Upper lobe of right lung (tissue), 1 donor: Measurements from ENCODE around the gene MAN1B1. TPM values are rescaled to one million over a fixed set of nuclear protein-coding genes. Genes with fewer than 3 reads are reported as not detected.

ENCODE experiments used
- ATAC-seq: fragments of 200-7000 bp; cut with Tn5 transposase; one replicate; pipeline ENCODE4 v1.9.1; 2020; ENCODE audit warnings: mild to moderate bottlenecking, moderate library complexity
- DNase-seq: peaks from one replicate; pipeline ENCODE4 v3.0.0-alpha.2; 2020
- H3K27ac ChIP-seq: fragments of 200-600 bp; one replicate; pipeline ENCODE4 v1.8.0; 2022
- H3K27me3 ChIP-seq: fragments of 200-600 bp; one replicate; pipeline ENCODE4 v1.8.0; 2022; ENCODE audit warnings: mild to moderate bottlenecking
- H3K36me3 ChIP-seq: fragments of 200-600 bp; one replicate; pipeline ENCODE4 v1.8.0; 2022
- H3K4me1 ChIP-seq: fragments of 200-600 bp; one replicate; pipeline ENCODE4 v1.8.0; 2022
- H3K4me3 ChIP-seq: fragments of 200-600 bp; one replicate; pipeline ENCODE4 v1.8.0; 2022; ENCODE audit warnings: mild to moderate bottlenecking
- H3K9me3 ChIP-seq: fragments of 200-600 bp; one replicate; pipeline ENCODE4 v1.8.0; 2022
- intact Hi-C: fragments of 100-400 bp; cut with DNase I; formaldehyde crosslinking; loops from one replicate; pipeline ENCODE4 v1.11.0; 2022
- total RNA-seq: library from RNA; stranded (reverse); fragmentation: NEBNext Ultra II Directional; extraction: Animal tissue kit (Norgen Biotek cat#: 25700); gene quantifications from one replicate; pipeline ENCODE4 v1.2.1, GENCODE V29; 2021
- TF ChIP-seq, protein P1 (sequence below): fragments of 200-600 bp; IDR thresholded peaks from one replicate; pipeline ENCODE4 v1.8.0; 2022; ENCODE audit warnings: antibody characterized with exemption
- donor health status: DM: no; HTN: yes; CAD: no; lungs with severe emphysema.

The MAN1B1 gene
- total RNA-seq, 1 donor from 2014 or later, result 39.4 TPM

DNA sequence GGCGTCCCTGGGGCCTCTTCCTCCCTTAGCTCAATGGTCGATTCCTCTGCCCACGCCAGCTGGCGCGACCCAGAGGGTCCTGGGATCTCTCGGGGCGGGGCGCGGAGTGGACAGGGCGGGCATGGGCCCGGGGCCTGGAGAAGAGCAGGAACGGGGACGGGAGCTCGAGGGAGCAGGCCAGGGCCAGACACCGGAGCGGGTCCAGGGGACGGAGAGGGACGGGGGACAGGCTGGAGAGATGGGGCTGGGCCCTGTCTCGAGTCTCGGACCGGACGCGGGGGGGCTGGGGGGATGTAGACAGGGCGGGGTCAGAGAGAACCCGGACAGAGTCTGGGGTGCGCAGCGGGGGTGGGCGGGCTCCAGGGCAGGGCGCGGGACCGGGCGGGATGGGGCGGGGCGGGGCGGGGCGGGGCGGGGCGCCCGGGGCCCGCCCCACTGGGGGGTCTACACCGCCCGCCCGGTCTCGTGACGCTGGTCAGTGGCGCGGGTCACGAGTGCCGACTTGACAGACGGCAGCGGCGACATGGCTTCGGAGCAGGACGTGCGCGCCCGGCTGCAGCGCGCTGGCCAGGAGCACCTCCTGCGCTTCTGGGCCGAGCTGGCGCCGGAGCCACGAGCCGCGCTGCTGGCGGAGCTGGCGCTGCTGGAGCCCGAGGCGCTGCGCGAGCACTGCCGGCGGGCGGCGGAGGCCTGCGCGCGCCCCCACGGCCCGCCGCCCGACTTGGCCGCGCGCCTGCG, 9.6 kb upstream of the MAN1B1 start, which contains the start of gene UAP1L1:
Gene UAP1L1, plus strand, starts transcription at position 508 of the 738 bp plus-strand sequence. Its CDS starts 16 bp downstream, at position 524.
- no peaks in the 10 kb centered on the region for H3K9me3 ChIP-seq
- peak within 1 kb of the TSS; percentile 73 for H3K27ac ChIP-seq
- intact Hi-C loops, result no loop called here
- DNase-seq, result peak; percentile 93
- peaks cover 30% of the 10 kb centered on the region for H3K36me3 ChIP-seq
- peak; percentile 82 for ATAC-seq
- H3K4me1 ChIP-seq, result peaks cover 14% of the 10 kb centered on the region
- H3K27me3 ChIP-seq, result no peaks in the 10 kb centered on the region
- TF ChIP-seq, protein P1, sequence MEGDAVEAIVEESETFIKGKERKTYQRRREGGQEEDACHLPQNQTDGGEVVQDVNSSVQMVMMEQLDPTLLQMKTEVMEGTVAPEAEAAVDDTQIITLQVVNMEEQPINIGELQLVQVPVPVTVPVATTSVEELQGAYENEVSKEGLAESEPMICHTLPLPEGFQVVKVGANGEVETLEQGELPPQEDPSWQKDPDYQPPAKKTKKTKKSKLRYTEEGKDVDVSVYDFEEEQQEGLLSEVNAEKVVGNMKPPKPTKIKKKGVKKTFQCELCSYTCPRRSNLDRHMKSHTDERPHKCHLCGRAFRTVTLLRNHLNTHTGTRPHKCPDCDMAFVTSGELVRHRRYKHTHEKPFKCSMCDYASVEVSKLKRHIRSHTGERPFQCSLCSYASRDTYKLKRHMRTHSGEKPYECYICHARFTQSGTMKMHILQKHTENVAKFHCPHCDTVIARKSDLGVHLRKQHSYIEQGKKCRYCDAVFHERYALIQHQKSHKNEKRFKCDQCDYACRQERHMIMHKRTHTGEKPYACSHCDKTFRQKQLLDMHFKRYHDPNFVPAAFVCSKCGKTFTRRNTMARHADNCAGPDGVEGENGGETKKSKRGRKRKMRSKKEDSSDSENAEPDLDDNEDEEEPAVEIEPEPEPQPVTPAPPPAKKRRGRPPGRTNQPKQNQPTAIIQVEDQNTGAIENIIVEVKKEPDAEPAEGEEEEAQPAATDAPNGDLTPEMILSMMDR, result no peak
- H3K4me3 ChIP-seq, result peak within 1 kb of the TSS; percentile 64

DNA sequence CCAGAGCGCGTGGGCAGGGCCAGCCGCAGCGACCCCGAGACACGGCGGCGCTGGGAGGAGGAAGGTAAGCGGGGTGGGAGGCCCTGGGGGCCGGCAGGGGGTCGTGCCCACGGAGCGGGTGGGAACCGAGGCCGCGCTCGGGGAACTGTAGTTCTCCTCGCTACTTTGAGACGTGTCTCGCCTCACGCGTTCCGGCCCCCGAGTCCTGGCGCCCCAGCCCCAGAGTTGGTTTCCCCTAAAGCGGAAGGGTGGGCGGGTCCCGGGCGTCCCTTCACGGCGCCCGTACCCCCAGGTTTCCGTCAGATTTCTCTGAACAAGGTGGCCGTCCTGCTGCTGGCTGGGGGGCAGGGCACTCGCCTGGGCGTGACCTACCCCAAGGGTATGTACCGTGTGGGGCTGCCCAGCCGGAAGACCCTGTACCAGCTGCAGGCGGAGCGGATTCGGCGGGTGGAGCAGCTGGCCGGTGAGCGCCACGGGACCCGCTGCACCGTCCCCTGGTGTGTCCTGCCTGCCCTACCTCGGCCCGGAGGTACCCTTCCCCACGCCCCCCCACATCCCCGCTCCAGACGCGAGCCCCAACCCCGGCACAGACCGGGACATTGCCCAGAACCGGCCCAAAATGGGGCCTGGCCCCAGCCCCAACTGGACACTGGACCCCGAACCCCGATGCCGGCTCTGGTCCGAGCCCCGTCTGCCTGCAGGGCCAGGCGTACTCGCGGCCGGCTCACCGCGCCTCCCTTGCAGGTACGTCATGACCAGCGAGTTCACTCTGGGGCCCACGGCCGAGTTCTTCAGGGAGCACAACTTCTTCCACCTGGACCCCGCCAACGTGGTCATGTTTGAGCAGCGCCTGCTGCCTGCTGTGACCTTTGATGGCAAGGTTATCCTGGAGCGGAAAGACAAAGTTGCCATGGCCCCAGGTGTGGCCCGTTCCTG, 8.8 kb upstream of the MAN1B1 start:
- Histone ChIP-seq H3K36me3 (peaks cover 39% of the 10 kb centered on the region), H3K9me3 (no peaks in the 10 kb centered on the region), H3K27ac (no peak overlapping the region), H3K27me3 (no peaks in the 10 kb centered on the region), H3K4me3 (peak overlapping the region; percentile 64), H3K4me1 (peaks cover 14% of the 10 kb centered on the region)
- intact Hi-C loops, result no loop called here
- ATAC-seq (peak; percentile 7), DNase-seq (peak; percentile 78)
- TF ChIP-seq, protein P1, result no peak

- intact Hi-C loops, result no loop called here
- H3K27ac ChIP-seq, result no peak overlapping the region
- peaks cover 44% of the 10 kb centered on the region for H3K36me3 ChIP-seq
- H3K9me3 ChIP-seq, result no peaks in the 10 kb centered on the region
- TF ChIP-seq, protein P1, result no peak
- peak overlapping the region; percentile 64 for H3K4me3 ChIP-seq
- ATAC-seq, result no peak
- DNase-seq, result peak; percentile 65
- peaks cover 14% of the 10 kb centered on the region for H3K4me1 ChIP-seq
- H3K27me3 ChIP-seq, result no peaks in the 10 kb centered on the region
Observed at GRCh38 chr9:137078701-137079400, 7.9 kb upstream of the MAN1B1 start.

GRCh38 chr9:137079401-137079787, 7.4 kb upstream of the MAN1B1 start:
- TF ChIP-seq, protein P1, result no peak
- DNase-seq, result no peak
- peaks cover 44% of the 10 kb centered on the region for H3K36me3 ChIP-seq
- no peak for ATAC-seq
- intact Hi-C loops, result no loop called here
- no peak overlapping the region for H3K27ac ChIP-seq
- no peaks in the 10 kb centered on the region for H3K9me3 ChIP-seq
- no peaks in the 10 kb centered on the region for H3K27me3 ChIP-seq
- H3K4me3 ChIP-seq, result no peak overlapping the region
- H3K4me1 ChIP-seq, result peaks cover 14% of the 10 kb centered on the region
